ENCODE data around the gene AUH. TPM values are rescaled to one million over a fixed set of nuclear protein-coding genes. Genes with fewer than 3 reads are reported as not detected.

Gene AUH
- total and polyA plus RNA-seq, 7 donors = 9.9 to 20.6 (median 14.1) TPM

GRCh38 chr9:91208837-91209236 lies 152.9 kb downstream of the AUH start:
- TF ChIP-seq, protein P1, sequence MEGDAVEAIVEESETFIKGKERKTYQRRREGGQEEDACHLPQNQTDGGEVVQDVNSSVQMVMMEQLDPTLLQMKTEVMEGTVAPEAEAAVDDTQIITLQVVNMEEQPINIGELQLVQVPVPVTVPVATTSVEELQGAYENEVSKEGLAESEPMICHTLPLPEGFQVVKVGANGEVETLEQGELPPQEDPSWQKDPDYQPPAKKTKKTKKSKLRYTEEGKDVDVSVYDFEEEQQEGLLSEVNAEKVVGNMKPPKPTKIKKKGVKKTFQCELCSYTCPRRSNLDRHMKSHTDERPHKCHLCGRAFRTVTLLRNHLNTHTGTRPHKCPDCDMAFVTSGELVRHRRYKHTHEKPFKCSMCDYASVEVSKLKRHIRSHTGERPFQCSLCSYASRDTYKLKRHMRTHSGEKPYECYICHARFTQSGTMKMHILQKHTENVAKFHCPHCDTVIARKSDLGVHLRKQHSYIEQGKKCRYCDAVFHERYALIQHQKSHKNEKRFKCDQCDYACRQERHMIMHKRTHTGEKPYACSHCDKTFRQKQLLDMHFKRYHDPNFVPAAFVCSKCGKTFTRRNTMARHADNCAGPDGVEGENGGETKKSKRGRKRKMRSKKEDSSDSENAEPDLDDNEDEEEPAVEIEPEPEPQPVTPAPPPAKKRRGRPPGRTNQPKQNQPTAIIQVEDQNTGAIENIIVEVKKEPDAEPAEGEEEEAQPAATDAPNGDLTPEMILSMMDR (IDR thresholded peaks at IDR 0.05) = no peak
- DNase-seq (no peak), ATAC-seq (peak in 1 of 4 donors; percentile 28)
- H3K9me3 ChIP-seq = no peaks in the 10 kb centered on the region
- no peak overlapping the region for H3K4me3 ChIP-seq
- peaks cover 0 to 9% of the 10 kb centered on the region in 2 donors for H3K36me3 ChIP-seq (ENCODE audit: insufficient read depth in 1 of 2, low read depth in 1 of 2)
- H3K27me3 ChIP-seq (ENCODE audit: insufficient read depth in 3 of 3, low read length in 2 of 3) = no peaks in the 10 kb centered on the region
- intact Hi-C loops (cut with DNase I) = no loop called here
- H3K4me1 ChIP-seq = peaks cover 14% of the 10 kb centered on the region
- H3K27ac ChIP-seq = peak overlapping the region; percentile 67
- 93 to 96% (median 95%) methylated on average over 5 of the region's 5 CpGs for WGBS, 3 donors

DNA sequence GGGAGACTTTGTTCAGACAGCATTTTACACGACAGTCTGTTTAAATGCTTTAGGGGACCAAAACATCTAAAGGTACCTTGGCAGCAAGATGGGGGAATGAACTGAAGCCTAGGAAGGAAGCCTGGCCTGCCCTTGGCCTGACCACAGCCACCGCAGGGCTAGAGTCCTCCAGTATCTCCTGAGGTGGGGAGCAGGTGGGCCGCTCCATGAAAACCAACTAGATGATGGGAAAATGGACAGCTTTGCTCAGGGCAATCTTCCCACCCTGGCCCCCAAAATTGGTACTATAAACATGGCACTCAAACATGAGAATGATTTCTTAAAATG lies 153.3 kb downstream of the AUH start:
- WGBS, 3 donors = 52 to 68% (median 56%) methylated on average over 3 of the region's 3 CpGs
- peak overlapping the region; percentile 67 for H3K27ac ChIP-seq
- ATAC-seq = peak in 1 of 4 donors; percentile 50
- intact Hi-C loops (cut with DNase I) = no loop called here
- TF ChIP-seq, protein P1 (IDR thresholded peaks at IDR 0.05) = no peak
- H3K4me1 ChIP-seq = peaks cover 14% of the 10 kb centered on the region
- no peaks in the 10 kb centered on the region for H3K9me3 ChIP-seq
- H3K36me3 ChIP-seq (ENCODE audit: insufficient read depth in 1 of 2, low read depth in 1 of 2) = peaks cover 0 to 9% of the 10 kb centered on the region in 2 donors
- peak overlapping the region; percentile 13 for H3K4me3 ChIP-seq
- H3K27me3 ChIP-seq (ENCODE audit: insufficient read depth in 3 of 3, low read length in 2 of 3) = no peaks in the 10 kb centered on the region
- DNase-seq = no peak

DNA sequence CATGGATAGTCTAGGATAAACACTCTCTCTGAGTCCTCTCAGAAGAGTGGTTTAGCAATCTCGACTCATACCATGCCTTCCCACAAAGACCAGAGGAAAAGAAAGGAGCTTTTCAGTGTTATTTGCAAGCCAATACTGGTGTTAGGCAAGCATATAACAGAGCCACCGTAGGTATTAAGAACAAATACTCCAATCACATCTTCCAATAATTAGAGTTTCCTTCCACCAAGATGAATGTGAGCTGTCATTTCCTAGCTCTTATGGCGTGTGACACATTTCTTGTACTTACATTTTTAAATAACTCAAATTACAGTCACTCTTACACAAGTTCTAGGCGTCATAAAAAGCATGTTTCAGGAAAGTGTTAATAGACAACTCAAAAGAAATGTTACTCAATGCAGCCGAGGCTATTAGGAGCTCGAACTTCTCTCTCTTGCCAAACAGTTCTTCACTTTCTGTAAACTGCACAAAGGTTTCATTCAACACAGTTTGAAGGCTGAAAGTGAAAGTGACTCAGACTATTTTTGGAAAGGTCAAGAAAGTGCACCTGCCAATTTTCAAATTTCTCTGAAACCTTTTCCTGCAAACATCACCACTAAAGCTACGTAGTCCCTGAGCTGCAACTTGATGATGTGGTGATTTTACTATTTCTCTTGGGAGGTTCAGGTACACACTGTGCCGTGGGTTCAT lies 153.8 kb downstream of the AUH start:
- no peak for DNase-seq
- H3K9me3 ChIP-seq = peaks cover under 1% of the 10 kb centered on the region
- peaks cover 0 to 8% of the 10 kb centered on the region in 2 donors for H3K36me3 ChIP-seq (ENCODE audit: insufficient read depth in 1 of 2, low read depth in 1 of 2)
- 9 to 25% (median 12%) methylated on average over 8 of the region's 8 CpGs for WGBS, 3 donors
- peak overlapping the region; percentile 67 for H3K27ac ChIP-seq
- peak overlapping the region; percentile 13 for H3K4me3 ChIP-seq
- intact Hi-C loops (cut with DNase I) = no loop called here
- ATAC-seq = peak; percentile 57 to 84 (median 78)
- TF ChIP-seq, protein P1 (IDR thresholded peaks at IDR 0.05) = no peak
- no peaks in the 10 kb centered on the region for H3K27me3 ChIP-seq (ENCODE audit: insufficient read depth in 3 of 3, low read length in 2 of 3)
- H3K4me1 ChIP-seq = peaks cover 14% of the 10 kb centered on the region

DNA sequence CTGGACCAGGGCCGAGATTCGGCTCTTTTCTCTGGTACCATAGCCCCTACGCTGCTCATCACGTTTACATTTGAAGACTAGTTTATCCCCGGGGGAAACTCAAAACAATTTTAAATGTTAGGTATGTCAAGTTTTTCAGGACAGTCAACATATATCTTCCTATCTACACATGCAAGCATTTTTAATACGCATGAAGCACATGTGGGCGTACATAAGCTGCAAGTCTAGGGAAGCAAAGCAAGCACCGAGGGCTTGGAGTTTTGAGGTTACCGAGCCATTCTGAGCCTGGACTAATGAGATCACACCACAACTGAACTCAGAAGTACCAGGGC lies 154.4 kb downstream of the AUH start:
- Histone ChIP-seq H3K27ac (peak overlapping the region; percentile 67), H3K4me1 (peaks cover 14% of the 10 kb centered on the region), H3K27me3 (ENCODE audit: insufficient read depth in 3 of 3, low read length in 2 of 3) (no peaks in the 10 kb centered on the region), H3K9me3 (peaks cover 6% of the 10 kb centered on the region), H3K36me3 (ENCODE audit: insufficient read depth in 1 of 2, low read depth in 1 of 2) (peaks cover 0 to 4% of the 10 kb centered on the region in 2 donors), H3K4me3 (peak overlapping the region; percentile 13)
- TF ChIP-seq, protein P1 (IDR thresholded peaks at IDR 0.05) = no peak
- no peak for DNase-seq
- WGBS, 3 donors = 91 to 96% (median 93%) methylated on average over 9 of the region's 9 CpGs
- intact Hi-C loops (cut with DNase I) = no loop called here
- no peak for ATAC-seq

- peaks cover 7% of the 10 kb centered on the region for H3K9me3 ChIP-seq
- H3K36me3 ChIP-seq (ENCODE audit: insufficient read depth in 1 of 2, low read depth in 1 of 2) = peaks cover 0 to 4% of the 10 kb centered on the region in 2 donors
- TF ChIP-seq, protein P1 (IDR thresholded peaks at IDR 0.05) = no peak
- no peak overlapping the region for H3K4me3 ChIP-seq
- ATAC-seq (no peak), DNase-seq (no peak)
- WGBS, 3 donors = 100% methylated on average over 1 of the region's 1 CpG
- peaks cover 14% of the 10 kb centered on the region for H3K4me1 ChIP-seq
- no peak overlapping the region for H3K27ac ChIP-seq
- intact Hi-C loops (cut with DNase I) = no loop called here
- no peaks in the 10 kb centered on the region for H3K27me3 ChIP-seq (ENCODE audit: insufficient read depth in 3 of 3, low read length in 2 of 3)
These were observed 154.9 kb downstream of the AUH start for GRCh38 chr9:91206806-91207205.

Measured in psoas muscle (tissue), 8 donors.